ENCODE data around the gene IFT27.

- TF ChIP-seq CTCF (IDR thresholded peaks at IDR 0.05; ENCODE audit: insufficient read depth, low read length) (no peak), REST (IDR thresholded peaks at IDR 0.05; ENCODE audit: insufficient replicate concordance, low read depth) (no peak)
Measured at GRCh38 chr22:36734171-36735058, 41.5 kb downstream of the IFT27 start.

Measured in HL-60 (cell line).